GM18517 (cell line): ENCODE data around the gene CCDC3.
"Not testable (repeated sequence)": the region's sequence is repeated elsewhere in the genome, so short reads cannot be mapped to it uniquely, and the experiment has no call there.

ENCODE experiments used
- ATAC-seq: cut with Tn5 transposase; IDR thresholded peaks from one replicate; pipeline ENCODE4 v1.9.1; 2021; ENCODE audit warnings: mild to moderate bottlenecking, moderate library complexity; ENCODE audit not compliant: unreplicated experiment

CCDC3 gene

DNA sequence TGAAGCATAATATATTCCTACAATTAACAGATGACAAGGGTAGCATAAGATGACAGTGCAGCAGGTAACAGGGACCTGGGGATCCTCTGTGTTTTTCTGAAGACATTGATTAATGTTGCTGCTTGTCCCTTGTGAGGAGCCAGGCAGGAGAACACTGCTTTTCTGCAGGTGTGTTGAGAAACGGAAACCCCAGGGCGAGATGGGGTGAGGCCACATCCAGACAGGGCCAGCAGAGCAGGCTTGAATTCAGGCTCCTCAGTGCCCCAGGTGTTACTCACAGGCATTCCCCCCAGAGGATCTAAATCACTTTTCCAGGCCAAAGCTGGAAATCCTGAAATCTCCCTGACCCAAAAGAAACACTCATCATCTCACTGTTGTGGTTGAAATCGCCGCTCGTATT, 105.3 kb downstream of the CCDC3 start:
- ATAC-seq, result no peak

DNA sequence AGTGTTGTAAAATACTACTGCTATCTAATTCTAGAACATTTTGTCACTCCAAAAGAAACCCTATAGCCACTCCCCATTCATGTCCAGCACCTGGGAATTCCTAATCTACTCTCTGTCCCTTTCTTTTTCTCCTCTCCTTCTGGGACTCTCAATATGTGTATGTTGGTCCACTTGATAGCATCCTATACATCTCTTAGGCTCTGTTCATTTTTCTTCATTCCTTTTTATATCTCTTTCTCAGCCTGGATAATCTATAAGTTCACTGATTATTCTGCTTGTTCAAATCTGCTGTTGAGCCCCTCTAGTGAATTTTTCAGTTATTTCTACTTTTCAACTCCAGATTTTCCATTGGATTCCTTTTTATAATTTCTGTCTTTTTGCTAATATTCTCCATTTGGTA, 108.6 kb downstream of the CCDC3 start:
- ATAC-seq, result no peak

DNA sequence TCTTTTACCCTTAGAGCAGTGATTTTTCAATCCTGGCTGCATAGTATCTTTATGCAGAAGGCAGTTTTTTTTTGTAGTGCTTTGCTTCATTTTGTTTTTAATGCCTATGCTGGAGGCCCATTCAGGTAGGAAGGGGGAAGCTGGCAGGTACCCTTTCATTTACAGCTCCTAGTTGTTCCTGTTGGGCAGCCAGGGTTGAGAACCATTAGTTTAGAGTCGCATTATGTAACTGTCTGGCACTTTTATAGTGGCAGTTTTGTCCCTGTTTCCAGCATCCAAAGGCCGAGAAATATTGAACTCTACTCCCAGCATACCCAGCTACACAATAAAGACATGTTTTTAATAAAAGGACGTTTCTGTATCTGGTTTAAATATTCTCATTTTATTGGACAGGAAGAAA, 110.6 kb downstream of the CCDC3 start:
- ATAC-seq, result no peak

DNA sequence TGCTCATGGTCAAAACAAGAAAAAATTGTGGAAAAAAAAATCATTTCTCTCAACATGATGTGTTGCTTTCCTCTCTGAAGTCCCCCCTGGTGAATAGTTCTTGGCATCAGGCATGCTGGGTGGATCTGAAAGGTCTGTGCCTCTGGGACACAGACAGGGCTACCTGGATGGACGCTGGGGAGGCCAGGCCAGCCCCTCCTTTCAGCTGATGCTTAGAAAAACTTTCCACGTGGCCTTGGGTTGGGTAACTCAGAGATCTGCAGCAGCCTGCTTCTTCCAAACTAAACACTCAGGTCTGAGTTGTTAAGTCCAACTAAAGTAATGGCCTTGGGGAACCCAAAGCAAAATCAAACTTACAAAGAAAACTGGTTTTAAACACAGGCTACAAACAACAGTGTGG, 113.0 kb downstream of the CCDC3 start:
- no peak for ATAC-seq

DNA sequence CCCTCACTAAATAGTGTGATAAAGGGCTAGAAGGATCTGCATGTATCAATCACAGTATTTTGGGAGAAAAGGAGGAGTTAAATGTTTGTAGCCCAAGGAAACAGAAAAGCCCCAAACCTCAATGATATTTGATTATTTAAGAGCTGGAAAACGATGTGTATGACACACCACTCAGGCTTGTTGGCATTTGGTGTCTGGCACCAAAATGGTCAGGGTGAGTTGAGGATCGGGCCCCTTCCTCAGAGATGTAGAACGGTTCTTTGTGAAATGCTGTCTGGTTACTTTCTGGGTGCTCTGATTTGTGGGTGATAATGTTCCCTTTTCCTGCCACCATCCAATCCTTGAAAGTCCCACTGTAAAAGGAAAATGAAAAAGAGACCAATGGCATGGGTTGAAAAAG, 113.7 kb downstream of the CCDC3 start:
- no peak for ATAC-seq

DNA sequence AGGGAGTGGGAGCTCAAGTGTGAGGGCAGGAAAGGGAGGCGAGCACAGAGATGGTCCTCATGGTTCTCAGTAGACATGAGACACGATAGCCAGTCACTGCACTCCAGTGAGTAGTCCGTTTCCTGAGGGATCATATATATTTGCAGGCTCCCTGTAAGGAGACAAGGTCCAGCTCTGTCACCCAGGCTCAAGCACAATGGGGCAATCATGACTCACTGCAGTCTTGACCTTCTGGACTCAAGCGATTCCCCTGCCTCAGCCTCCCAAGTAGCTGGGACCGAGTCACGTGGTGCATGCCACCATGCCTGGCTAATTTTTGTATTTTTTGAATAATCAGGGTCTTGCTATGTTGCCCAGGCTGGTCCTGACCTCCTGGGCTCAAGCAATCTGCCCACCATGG, 116.7 kb downstream of the CCDC3 start:
- no peak for ATAC-seq

DNA sequence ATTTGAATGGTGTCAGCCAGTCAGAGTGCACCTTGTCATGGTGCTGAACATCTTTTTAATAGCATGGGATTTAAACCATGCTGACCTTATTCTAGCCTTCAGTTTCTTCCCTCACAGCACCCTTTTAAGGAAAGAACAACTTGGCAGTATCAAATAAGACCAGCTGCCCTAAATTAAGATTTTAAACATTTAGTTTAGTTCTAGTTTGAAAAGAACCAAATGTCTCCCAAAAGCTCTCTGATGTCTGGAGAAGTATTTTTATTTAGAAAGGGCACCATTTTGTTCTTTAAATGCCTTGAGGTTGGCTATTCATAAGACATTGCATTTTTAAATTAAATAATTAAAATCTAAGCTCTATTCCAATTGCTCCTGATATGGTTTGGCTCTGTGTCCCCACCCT, 121.1 kb downstream of the CCDC3 start:
- no peak for ATAC-seq

DNA sequence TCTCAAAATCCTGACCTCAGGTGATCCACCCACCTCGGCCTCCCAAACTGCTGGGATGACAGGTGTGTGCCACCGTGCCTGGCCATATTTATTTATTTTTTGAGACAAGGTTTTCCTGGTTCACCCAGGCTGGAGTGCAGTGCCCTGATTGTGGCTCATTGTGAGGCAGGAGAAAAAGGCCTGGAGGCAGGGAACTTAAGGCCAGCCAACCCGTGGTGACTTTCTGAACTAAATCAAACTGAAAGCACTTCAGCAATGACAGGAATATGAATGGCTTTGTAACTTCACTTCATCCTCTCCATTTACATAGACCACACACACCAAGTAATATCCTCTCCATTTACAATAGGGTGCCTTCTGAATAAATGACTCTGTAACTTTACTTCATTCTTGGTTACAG, 124.4 kb downstream of the CCDC3 start:
- ATAC-seq, result no peak

DNA sequence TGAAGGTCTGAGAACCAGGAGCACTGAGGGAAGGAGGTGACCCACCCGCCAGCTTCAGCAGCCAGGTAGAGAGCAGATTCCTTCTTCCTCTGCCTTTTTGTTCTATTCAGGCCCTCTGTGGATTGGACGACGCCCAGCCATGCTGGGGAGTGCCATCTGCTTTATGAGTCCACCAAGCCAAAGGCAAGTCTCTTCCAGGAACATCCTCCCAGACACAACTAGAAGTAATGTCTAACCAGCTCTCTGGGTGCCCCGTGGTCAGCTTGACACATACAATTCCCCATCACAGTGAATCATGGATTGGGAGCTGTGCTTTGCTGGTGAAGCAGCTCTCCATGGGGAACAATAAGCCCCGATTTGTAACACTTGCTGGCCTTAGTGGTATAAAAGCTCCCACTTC, 125.2 kb downstream of the CCDC3 start:
- no peak for ATAC-seq

DNA sequence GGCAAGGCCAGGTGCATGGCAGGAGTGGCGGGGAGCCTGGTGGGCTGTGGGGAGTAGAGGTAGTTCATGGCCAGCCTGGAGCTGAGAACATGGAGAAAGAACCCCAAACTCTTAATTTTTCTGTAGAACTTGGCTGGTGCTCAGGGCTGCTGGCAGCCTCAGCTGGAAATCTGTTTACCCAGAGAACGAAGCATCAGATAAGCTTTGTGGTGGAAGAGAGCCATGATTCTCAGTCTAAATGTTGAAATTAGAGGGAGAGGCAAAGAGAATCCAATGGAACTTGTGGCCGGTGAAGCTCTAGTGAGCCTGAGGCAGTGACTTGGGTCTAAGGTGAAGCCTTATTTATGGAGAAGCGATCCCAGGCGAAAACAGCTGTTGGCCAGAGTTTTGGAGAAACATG, 126.4 kb downstream of the CCDC3 start:
- no peak for ATAC-seq

DNA sequence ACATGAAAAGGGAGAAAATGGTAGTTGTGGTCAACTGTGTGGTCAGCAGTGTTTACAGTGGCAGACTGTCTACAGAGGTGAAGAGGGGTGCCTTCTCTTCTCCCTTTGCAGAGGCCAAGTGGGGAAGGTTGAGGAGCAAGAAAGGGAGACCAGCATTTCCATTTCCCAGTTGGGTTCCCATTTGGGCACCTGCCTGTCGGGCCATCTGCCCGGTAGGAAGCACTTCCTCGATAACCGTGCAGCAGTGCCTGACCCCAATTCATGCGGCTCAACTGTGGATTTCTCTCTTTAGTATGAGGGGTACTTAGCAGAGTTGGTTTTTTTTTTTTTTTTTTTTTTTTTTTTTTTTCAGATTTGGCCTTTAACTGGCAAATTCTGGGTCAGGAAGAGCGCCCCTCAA, 127.0 kb downstream of the CCDC3 start:
- no peak for ATAC-seq

DNA sequence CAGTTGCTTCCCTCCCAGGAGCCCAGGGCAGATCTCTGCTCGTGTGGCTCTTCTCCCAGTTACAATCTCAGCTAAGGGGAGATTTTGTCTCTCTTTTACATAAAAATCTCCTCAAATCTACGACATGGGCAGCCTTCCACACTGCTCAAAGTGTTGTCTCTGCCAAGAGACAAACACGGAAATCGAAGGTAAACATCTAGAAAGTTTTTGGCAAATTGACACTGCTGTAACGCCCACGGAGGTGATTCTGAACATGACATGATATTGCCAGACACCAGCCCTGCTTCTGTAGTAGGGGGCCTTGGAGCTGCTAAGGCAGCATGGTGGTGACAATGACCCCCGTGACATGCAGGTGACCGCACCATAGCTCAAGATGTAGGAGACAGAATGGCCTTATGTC, 128.3 kb downstream of the CCDC3 start:
- no peak for ATAC-seq

DNA sequence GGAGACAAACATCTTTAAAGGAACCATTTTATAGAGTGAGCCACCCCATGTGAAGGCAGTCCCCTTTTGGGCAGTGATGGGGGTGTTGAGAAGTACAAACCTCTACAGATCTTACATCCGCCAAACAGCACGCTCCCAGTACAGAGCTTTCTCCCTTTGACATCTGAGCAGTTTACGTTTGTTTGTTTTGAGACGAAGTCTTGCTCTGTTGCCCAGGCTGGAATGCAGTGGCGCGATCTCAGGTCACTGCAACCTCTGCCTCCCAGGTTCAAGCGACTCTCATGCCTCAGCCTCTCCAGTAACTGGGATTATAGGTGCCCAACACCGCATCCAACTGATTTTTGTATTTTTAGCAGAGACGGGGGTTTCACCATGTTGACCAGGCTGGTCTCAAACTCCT, 128.9 kb downstream of the CCDC3 start:
- no peak for ATAC-seq

DNA sequence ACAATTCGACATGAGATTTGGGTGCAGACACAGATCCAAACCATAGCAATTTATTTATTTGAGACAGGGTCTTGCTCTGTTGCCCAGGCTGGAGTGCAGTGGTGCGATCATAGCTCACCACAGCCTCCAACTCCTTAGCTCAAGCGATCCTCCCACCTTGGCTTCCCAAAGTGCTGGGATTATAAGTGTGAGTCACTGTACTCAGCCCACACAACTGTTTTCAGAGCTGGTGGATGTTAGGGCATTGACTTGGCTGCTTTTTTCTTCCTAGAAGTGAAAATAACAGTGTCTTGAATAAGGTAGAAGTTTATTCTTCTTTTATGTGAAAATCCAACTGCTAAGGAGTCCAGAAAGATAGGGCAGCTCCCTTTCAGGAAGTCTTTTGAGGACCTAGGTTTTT, 132.1 kb downstream of the CCDC3 start:
- ATAC-seq, result no peak

DNA sequence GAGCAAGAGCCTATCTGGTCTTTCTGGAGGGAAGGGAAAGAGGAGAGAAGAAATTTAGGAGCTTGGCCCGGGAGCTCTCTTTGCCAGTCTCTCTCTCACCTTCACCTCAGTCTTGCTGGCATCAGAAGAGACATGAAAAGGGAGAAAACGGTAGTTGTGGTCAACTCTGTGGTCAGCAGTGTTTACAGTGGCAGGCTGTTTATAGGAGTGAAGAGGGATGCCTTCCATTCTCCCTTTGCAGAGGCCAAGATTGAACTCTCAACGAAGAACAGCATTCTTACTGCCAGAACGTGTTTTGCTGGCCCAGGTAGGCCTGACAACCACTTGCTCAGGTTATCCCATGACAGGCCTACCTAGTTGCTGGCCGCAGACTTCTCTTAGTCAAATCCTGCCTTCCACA, 133.3 kb downstream of the CCDC3 start:
- no peak for ATAC-seq

DNA sequence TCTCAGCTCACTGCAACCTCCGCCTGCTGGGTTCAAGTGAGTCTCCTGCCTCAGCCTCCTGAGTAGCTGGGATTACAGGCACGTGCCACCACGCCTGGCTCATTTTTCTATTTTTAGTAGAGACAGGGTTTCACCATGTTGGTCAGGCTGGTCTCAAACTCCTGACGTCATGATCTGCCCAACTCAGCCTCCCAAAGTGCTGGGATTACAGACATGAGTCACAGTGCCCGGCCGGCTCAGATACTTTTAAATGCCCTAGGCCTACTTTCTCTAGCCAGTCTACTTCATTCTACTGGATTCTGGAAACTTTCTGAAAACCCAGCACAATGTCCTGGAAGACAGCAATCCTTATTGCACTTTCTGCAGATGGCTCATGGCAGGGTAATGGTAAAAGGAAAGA, 136.0 kb downstream of the CCDC3 start:
- not testable (repeated sequence) for ATAC-seq

DNA sequence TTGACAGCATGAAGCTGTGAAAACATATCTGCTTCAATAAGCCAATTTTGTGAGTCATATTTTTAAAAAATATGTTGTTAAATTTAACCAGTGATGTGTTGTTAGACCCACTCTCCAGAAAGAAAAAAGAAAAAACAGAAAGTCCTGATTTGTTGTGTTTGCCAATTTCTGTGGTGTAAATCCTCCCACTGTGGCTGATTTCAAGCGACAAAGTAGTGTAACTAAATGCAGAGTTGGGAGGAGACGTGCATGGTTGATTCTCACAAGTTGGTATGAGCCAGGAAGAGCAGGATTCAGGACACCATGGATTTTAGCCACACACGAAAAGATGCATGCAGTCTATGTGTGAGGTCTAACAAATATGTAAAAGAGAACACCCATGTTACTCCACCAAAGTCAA, 139.1 kb downstream of the CCDC3 start:
- no peak for ATAC-seq

DNA sequence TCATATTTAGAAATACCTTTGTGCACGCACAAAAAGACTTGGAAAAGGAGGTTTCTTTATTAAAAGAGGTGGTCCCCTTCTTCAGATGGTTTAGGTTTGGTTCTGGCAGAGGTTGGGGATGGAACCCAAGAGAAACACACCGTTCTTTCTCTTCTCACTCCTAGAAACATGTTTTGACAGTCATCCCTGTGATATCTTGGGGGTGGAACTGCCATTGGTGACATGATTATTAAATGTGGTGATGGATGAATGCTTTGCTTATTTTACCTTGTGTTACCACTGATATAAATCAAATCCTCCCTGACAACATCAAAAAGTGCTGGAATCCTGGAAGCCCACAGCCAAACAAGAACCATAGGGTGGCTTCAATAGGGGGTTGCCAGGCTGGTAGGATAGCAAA, 146.5 kb downstream of the CCDC3 start:
- no peak for ATAC-seq

DNA sequence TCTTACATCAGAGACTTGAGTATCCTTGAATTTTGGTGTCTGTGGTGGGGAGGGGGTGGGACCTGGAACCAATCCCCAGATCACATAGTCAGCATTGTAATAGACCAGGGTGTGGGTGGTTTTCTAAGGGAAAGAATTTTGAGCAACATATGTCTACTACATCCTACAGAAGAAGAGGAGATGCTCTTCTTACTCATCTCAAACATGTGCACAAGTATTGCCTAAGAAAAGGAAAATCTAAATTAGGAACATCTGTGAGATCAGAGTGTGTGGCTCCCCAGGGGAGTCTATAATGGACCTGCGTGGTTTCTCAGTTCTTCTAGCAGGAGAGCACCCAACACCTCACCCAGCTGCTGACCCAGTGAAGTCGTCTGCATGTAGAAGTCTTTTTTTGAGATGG, 148.8 kb downstream of the CCDC3 start:
- ATAC-seq, result no peak

DNA sequence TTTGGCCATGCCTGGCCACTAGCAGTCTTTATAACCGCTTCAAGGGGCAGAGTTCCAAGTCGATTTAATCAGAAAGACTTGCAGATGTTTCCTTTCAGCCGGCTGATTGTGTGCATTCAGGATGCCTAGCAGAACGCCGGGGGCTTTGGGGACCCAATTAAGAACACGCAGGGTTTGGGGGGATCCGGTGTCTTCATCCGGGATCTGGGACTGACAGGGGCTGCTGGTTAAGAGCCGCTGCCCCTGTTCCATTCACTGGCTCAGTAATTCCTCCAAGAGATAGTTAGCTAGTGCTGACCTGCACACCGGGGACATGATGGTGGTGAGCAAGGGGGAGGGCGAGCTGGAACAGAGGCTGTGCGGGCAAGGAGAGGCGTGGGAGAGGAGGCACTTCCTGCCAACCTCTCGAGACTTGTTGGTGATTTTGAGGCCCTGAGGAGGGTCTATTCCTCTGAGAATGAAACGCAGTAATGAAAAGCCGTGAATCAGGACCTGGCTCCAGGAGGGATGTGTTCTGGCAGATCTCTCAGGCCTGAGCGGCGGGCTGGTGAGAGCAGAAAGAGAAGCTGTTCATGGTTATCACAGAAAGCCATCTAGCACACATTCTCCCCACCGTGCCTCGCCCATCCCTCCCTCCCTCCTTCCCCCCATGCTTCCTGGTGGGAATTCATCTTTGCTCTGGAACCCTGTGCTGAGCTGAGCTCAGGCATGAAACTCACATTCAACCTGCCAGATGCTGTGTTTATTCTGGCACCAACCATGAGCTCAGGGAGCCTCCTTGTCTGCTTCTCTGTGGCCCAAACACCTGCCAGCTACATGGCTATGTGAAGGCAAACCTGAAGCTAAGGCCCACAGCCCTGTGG, 152.0 kb downstream of the CCDC3 start:
- ATAC-seq, result no peak

DNA sequence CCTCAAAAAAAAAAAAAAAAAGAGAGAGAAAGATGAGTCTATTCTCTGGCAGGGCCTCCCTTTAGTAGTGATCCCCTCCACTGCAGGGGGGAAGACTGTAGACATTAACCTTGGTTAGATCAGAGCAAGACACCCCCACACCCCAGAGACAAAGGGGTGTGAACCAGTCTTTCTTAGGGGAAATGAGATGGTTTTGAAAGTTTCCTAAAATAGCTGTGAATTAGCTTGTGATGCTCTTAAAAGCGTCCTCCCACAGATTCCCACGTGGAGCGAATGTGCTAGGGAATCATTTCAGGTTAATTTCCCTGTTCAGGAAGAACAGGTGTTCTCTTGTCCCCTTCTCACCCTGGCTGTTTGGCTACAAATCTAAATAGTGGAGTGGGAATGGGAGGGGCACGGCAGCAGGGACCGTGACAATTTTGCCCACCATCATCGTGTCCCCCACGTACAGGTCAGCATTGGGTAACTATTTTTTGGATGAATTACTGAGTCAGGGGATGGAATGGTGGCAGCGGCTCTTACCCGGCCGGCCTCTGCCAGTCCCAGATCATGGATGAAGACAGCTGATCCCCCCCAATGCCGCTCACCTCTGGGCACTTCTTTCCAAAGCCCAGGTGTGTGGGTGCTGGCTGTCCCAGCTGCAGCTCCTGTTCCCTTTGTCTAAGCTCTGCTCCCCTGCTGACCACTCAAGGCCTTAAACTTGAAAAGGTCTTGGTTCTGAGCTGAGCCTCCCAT, 152.9 kb downstream of the CCDC3 start:
- no peak for ATAC-seq

DNA sequence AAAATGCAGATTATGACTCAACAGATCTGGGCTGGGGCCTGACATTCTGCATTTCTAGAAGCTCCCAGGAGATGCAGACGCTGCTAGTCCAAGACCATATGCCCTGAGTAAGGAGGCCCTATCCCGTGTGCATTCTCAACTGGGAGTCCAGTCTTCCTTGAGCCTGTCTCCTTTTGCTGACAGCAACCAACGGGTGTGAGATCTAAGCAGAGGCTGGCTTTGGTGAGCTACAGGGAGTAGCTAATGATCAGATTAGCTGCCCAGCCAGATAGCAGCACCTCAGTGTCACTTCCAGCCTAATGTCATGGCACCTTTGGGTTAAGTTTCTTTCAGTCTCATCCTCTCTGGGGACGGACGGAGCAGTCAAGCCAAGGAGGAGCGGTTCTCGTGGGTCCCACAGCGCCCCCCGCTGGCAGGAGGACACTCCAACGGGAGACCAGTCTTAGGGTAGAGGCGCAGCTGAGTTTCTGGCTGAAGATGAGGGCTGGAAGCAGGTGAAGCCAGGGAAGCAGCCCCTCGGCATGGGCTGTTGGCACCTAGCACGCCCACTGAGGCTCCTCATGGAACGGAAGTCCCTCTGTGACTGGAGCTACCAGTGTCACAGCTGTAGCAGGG, 154.0 kb downstream of the CCDC3 start:
- ATAC-seq, result no peak
